Measurements from ENCODE around the gene IGSF21.

The IGSF21 gene

DNA sequence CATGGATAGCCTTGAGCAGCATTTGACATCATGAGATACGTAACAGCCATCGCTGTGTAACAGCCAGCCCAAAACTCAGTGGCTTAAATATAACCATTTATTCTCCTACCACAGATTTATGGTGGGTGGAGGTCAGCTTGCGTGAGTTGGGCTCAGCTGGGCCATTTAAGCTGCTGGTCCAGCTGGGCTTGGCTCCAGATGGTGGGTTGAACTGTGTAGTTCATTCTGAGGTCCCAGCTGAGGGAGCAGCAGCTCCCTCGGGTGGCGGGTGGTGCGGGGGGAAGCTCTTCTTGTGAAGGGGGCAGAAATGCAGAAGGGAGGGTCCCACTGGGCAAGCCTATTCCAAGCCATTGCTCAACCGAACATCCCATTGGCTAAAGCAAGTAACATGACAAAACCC, 75.9 kb downstream of the IGSF21 start:
- DNase-seq, result no peak

DNA sequence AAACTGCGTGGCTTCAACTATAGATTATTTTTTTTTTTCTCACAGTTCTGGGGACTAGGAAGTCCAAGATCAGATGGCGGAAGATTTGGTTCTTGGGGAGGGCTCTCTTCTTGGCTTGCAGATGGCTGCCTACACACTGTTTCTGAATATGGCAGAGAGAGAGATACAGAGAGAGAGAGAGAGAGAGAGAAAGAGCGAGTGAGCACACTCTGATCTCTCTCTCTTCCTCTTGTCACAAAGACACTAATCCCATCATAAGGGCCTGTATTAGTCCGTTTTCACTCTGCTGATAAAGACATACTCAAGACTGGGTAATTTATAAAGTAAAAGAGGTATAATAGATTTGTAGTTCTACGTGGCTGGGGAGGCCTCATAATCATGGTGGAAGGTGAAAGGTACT, 79.5 kb downstream of the IGSF21 start:
- DNase-seq, result no peak

DNA sequence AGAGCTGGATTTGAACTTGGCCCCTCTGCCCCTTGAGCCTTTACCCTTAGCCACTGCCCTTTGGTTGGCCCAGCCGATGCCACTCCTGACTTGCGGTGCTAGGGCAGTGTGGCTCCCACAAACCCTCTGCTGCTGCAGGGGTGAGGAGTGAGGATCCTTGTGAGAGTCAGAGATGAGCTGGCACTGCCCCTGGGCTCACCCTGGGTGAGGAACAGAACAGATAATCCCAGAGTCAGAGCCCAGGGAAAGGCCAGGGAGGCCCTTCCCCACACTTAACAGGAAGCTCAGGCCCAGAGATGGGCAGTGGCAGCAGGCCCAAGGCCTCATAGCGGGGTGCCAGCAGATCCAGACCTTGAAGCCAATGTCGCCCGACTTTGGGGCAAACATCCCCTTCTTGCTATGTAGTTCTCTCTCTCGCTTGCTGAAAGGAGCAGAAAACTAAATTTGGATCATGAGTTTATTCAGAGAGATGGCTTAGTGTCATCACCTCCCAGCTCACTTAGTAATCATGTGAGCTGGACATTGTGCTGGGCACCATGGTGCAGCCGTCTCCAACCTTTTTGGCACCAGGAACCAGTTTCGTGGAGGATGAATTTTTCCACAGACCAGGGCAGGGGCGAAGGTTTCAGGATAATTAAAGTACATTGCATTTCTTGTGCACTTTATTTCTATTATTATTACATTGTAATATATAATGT, 81.4 kb downstream of the IGSF21 start:
- DNase-seq, result no peak

DNA sequence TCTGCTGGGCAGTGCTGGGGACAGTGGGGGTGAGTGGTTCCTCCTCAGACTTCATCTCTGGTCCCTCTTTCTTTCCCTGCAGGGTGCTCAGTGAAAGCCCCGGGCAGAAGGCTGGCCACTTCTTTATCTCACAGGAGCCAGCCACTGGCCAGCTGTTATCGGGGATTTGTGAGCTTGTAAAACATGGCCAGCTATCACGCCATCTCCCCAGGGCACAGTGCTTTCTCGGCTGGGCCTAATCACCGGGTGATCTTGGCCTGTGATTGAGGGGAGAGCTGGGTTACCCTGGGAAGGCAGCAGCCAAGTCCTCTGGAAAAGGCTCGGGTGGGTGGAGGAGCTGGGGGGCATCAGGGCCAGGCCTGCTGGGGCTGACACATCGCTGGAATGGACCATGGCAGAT, 83.0 kb downstream of the IGSF21 start:
- peak; percentile 44 for DNase-seq

DNA sequence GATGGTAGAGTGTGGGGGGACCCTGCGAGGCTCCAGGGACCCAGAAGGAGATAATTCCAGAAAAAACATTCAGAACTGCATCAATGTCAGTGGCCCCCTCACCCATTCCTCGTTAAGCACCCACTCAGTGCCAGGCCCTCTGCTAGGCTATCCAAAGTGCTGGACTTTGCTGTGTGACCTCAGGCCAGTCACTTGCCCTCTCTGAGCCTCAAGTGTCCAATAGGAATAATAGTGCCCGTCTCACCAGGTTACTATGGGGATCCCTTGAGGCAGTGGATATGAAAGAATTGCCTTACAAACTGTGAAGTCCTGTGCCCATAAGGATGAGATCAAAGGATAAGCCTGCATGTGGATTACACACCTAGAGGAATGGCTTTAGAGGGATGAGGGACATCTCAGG, 83.4 kb downstream of the IGSF21 start:
- no peak for DNase-seq

DNA sequence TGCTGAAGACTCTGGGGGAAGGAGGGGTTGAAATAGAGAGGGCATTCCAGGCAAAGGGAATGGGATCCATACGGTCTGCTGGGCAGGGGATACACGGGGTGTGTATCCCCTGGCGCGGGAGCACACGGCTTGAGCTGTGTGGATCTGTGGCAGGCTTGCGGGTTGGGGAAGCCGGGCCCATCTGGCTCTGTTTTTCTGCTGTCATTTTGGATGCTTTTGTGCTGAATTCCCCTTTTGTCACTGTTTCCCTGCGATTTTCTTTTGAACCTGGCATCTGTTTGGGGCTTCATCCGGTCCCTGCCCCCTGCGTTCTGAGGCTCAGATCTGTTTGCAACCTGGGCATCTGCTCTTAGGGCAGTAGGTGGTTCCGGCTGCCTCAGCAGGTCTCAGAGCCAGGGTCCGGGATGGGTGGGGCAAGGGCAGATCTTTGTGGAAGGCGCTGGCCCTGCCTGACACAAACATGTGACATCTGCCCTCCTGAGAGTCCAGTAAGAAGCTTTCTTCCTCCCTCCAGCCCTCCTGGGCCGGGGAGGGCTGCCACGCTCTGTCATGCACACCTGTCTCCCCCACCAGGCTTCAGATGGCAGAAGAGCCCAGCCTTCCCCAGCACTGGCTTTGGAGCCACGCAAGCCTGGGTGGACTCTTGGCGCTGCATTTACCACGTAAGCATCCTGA, 84.0 kb downstream of the IGSF21 start:
- DNase-seq, result peak; percentile 81

DNA sequence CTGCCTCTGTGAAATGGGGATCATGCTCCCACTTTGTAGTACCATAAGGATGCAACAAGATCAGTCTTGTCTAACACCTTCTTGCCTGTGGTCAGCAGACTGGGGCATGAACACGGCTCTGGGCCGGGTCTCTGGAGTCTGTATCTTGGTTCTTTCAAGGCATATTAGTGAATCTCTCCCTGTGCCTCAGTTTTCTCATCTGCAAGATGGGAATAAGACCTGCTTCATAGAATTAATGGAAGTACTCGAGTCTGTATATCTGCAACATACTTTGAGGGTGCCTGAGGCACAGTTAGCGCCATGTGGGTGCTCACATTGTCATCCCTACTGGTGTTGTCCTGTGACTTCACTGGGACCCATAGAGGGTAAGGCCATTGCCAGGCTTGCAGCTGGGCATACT, 84.6 kb downstream of the IGSF21 start:
- no peak for DNase-seq

DNA sequence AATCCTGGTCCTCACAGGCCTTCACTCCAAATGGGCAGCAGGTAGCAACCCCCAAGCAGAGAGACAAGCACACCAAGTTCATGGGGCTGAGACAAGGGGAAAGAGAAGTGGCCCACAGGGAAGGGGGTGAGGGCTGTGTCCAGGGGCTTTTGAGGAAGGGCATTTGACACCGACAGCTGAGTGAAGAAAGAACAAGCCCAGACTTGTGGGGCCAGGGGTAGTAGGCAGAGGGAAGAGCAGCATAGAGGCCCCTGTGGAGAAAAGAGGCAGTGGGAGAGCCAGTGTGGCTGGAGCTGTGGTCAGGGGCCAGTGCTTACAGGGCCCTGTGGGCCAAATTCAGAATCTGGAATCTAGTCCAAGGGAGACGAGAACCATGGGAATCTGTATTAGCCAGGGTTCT, 85.4 kb downstream of the IGSF21 start:
- no peak for DNase-seq

DNA sequence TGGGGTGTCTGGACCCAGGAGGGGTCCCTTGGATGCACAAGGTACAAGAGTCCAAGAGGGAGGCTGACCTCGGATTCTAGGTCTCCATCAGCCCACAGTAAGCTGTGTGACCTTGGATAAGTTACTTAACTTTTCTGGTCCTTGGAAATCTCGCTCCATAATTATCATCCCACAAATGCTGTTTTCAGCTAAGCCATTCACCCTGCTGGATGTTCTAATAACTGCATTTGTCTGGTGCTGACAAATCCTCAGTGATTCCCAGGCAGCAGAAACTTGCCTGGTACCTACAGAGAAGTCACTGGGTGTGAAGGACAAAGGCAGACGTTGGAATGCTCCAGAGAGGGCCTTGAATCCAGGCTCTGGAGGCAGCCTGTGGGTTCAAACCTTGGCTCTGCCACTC, 89.7 kb downstream of the IGSF21 start:
- DNase-seq, result no peak

DNA sequence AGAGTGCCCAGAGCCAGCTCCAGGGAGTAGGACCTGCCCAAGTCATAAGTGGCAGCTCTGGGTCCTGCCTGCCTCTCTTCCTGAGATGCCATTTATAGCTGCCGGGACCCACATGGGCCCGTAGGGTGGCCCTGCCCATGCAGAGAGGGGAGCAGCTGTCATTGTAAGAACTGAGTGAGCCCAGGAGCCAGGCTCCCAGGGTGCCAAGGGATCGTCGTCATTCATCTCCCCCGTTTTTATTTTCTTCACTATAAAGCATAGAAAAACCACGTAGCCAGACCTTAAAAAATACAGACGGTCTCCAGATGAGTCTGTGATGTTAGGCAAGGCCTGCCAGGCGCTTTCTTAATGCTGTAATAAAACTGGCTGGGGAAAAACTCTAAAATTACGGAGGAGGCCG, 90.7 kb downstream of the IGSF21 start:
- no peak for DNase-seq

DNA sequence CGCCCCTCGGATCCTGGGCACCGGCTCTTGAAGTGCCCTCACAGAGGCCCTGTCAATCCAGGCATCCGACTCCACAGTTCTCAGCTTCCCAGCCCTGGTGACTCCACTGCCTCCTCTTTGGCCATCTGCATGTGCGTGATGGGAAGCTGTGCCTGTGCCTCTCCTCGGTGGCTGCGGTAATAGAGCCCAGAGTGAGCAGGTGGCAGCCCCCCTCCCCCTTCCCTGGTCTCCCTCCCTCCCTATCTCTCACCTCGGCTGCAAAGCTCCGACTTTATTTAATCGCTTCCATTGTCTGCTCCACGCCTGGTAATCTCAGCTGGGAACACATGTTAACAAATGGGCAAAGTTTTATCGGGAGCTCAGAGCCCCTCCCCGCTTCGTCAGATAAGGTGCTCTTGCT, 91.9 kb downstream of the IGSF21 start:
- peak; percentile 37 for DNase-seq

DNA sequence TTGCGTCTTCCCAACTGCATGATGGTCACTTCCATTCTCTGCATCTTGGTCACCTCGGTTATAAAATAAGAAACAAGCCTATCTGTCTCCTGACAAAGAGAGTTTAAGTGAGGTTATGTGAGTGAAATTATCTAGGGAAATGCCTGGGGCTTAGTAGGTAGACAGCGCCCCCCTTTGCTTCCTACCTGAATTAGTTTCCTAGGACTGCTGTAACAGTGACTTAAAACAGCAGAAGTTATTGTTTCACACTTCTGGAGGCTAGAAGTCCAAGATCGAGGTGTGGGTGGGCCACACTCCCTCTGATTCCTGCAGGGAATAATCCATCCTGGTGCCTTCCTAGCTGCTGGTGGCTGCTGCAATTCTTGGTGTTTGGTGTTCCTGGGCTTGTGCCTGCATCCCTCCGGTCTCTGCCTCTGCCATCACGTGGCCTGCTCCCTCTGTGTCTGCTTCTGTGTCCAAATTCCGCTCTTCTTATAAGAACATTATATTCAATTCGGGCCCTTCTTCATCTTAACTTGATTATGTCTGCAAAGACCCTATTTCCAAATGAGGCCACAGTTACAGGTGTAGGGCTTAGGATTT, 92.6 kb downstream of the IGSF21 start:
- DNase-seq, result no peak

DNA sequence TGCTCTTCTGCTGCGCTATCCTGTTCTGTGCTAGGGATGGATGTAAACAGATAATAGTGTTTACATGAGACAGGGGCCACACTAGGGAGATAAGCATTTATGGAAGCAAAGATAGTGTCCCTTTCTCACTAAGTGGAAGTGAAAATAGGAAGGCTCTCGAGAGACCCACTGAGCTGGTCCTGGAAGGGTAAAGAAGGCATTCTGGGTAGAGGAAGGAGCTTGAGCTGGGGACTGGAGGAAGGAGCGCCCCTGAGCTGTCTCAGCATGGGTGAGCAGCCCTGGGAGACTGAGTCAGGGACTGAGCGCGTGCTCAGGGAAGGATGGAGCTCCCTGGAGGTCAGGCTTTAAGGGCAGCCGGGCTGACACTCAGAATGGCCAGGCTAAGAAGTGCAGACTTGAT, 93.3 kb downstream of the IGSF21 start:
- DNase-seq, result no peak

DNA sequence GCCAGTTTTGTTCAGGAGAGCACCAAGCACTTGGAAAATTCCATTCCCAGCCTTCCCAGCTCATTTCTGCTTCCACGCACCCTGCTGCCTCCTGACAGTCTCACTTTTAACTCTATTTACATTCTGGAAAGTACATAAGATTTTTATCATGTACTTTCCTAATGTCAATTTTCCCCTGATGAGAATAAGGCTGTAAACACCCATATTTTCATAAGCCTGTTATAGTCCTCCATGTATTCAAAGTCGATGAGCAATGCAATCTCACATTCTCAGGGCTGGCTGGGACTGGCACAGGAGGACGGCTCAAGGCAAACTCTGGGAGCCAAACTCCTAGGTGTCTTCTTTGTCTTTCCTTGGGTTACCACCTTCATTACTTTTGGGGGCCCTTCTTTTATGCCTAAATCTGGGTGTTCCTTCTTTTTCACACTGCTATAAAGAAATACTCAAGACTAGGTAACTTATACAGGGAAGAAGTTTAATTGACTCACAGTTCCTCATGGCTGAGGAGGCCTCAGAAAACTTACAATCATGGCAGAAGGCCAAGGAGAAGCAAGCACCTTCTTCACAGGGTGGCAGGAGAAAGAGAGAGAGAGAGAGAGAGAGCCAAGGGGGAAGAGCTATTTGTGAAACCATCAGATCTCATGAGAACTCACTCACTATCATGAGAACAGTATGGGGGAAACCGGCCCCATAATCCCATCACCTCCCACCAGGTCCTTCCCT, 94.6 kb downstream of the IGSF21 start:
- DNase-seq, result no peak

DNA sequence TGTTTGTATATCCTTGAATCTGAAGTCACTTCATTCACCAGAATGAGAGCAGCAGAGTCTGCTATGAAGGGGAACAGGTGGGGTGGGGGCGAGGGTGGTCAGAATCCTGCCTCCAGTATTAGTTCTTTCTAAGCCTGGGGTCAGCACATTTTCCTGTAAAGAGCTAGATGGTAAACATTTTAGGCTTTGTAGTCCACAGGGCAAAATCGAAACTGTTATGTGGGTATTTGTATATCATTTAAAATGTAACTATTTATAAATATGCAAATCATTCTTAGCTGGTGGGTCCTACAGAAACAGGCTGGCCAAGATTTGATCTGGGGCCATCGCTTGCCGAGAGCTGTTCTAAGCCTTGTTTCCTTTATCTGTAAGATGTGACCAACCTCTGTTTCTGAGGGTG, 96.0 kb downstream of the IGSF21 start:
- DNase-seq, result no peak

DNA sequence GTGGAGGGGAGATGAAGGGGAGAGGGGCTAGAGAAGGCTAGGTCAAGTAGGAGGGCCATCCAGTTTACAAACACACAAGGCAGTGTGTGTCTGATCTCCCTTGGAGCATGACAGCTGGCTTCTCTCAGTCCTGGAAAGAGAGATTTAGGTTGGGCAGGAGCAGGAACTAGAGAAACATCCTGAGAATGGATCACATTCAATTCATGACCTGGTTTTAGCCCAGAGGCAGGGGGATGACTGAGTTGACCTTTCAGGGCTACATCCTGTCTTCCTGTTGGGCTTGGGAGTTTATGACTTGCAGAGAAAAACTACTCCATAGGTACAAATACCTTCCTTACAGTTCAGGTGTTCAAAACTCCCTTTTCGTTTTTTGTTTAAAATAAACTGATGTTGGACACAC, 97.0 kb downstream of the IGSF21 start:
- no peak for DNase-seq

DNA sequence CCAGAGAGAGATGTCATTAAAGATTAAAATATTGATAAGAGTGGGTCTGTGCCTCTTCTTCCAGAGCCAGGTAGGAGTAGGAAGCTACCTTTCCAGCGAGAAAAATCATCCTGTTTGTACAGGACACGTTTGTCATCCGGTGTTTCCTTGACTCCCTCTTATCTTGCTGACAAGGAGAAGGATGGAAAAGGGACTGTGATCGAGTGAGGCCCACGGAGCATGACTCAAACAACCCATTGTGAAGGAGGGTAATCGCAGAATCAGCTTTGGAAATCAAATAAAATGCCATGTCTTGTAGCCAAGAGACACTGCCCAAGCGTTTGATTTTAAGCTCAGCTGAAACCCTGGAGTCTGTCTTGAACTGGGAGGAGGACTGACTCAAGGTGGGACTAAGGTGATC, 97.7 kb downstream of the IGSF21 start:
- no peak for DNase-seq

DNA sequence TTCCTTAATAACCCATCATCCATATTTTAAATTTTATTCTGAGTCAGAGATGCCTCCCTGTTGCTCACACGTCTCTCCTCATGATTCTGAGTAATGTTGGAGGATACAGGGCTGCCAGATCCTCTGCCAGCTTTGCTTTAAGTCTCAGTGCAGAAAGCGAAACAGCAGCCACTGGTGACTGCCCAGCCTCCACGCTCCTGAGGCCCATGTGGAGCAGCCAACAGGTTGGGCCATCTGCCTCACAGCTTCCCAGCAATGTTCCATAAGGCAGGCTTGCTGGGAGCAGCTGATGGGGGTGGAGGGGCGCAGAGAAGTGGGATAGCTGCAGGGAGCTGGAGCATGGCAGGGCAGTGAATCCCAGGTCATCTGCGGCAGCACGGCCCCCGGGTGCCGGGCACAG, 104.2 kb downstream of the IGSF21 start:
- DNase-seq, result peak; percentile 76

DNA sequence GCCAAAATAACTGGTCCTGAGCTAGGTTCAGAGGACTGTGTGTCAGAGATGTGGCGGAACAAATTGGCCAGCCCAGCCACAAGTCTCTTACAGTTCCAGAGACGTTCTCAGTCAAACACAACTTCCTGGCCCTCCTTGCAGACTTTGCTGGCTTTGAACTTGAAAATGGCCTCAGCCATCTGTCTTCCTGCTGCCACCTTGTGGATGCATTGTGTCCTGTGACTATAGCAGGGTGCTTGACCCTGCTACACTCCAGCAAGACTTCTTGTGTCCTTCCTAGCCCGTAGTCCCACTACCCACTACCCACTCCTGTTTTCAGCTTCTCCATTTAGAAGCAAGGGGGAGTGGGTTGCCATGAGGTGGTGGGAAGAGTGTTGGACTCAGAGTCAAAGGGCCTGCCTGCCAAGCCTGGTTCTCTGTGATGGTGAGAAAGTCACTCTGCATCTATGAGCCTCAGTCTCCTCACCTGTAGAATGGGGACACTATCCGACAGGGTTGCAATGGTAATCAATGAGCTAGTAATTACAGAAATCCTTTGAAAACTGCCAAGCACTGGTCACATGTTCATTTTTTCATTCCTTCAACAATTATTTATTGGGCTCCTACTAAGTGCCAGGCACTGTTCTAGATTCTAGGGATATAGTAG, 109.9 kb downstream of the IGSF21 start:
- DNase-seq, result no peak

DNA sequence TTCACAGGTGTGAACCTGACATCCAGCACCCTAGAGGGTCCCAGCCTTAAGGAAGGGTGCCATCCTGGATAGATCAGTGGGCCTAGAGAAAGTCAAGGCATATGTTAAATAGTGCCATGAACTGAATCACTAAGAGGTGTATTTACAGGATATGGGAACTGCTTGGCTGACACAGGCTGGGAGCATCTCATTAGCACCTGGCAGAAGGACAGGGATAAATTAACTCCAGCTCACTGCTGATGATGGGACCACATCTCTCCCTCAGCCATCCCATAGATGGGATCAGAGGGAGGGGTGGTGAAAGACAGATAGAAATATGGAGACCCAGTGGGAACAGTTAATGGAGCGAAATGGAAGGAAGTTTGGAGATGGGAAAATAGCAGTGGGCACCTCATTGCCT, 122.0 kb downstream of the IGSF21 start:
- DNase-seq, result no peak

DNA sequence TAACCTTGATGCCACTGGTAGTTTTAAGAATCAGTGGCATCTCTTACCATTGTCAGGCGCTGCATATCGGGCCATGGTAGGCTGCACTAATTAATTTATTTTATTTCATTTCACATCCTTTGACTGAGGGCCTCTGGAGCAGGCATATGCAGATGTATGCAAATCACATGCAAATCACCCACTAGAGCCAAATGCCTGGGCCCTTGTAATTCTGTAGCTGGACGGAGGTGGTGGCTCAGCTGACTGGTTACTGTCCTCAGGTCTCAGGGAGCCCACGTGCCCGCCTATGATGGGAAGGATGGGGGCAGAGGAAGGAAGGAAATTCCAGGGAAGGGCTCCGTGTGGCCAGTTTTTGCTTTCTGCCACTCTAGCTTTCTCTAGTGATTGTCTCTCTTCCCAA, 122.7 kb downstream of the IGSF21 start:
- DNase-seq, result no peak

DNA sequence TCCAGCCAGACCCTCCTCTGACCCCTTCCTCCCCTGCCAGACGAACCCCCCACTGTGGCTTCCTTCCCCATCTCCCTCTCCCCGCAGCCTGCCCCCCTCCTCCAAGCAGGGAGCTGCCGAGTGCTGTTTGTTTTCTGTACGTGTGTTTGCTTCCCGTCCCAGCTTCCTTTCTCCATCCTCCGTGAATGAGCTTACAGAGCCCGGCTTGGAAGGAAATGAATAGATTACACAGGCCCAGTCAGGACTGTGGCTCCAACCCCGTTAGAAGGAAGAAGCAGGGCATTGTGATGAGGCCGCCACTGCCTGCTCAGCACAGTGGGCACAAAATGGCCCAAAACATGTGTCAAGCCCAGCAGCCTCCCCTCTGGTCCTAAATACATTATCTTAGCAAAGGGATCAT, 123.2 kb downstream of the IGSF21 start:
- DNase-seq, result no peak

DNA sequence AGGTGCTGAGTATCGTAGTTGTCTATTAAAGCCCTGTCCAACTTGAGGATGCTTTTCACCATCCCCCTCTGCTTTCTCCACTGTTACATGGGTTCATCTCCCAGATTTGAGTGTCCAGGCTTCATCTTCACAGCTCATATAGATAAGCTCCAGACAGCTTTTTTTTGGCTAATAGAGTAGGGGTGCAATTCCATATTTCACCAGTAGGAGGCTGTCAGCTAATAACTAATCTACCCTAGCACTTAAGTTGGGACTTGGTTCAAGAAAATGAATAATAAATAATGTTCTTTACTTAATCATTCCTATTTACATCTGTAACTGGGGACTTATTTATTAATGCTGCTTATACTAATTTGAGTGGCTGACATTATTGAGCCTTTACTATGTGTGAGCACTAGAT, 124.5 kb downstream of the IGSF21 start:
- no peak for DNase-seq
